Sigmoid colon (tissue), 4 donors: ENCODE measurements around the gene C1orf232.

ENCODE experiments used
- EP300 ChIP-seq, 4 donors: sonication (generic); formaldehyde crosslinking; IDR thresholded peaks; one replicate each; pipeline ENCODE4 v1.6.1; 2017; ENCODE audit warnings: antibody characterized with exemption in 4 of 4
- POLR2A ChIP-seq, 2 donors: fragments of 450-650 bp; IDR thresholded peaks; one replicate each; pipeline ENCODE4 v1.6.1; 2016; ENCODE audit warnings: antibody characterized with exemption in 2 of 2, mild to moderate bottlenecking in 2 of 2, moderate library complexity in 2 of 2
- POLR2AphosphoS5 ChIP-seq, 4 donors: sonication (generic); formaldehyde crosslinking; IDR thresholded peaks; one replicate each; pipeline ENCODE4 v1.6.1; 2017; ENCODE audit warnings: antibody characterized with exemption in 4 of 4
- TF ChIP-seq, protein P1 (sequence below), 4 experiments: fragments of 450-650 bp in 3 of 4; fragments of 200-600 bp in 1 of 4; IDR thresholded peaks; one replicate each; pipeline ENCODE4 v1.5.1; 2016 to 2019; ENCODE audit warnings: antibody characterized with exemption in 4 of 4, mild to moderate bottlenecking in 3 of 4, moderate library complexity in 2 of 4

GRCh38 chr1:26200413-26200812 lies 31.6 kb upstream of the C1orf232 start:
- TF ChIP-seq, protein P1, sequence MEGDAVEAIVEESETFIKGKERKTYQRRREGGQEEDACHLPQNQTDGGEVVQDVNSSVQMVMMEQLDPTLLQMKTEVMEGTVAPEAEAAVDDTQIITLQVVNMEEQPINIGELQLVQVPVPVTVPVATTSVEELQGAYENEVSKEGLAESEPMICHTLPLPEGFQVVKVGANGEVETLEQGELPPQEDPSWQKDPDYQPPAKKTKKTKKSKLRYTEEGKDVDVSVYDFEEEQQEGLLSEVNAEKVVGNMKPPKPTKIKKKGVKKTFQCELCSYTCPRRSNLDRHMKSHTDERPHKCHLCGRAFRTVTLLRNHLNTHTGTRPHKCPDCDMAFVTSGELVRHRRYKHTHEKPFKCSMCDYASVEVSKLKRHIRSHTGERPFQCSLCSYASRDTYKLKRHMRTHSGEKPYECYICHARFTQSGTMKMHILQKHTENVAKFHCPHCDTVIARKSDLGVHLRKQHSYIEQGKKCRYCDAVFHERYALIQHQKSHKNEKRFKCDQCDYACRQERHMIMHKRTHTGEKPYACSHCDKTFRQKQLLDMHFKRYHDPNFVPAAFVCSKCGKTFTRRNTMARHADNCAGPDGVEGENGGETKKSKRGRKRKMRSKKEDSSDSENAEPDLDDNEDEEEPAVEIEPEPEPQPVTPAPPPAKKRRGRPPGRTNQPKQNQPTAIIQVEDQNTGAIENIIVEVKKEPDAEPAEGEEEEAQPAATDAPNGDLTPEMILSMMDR (IDR thresholded peaks at IDR 0.05) = no peak
- TF ChIP-seq POLR2A (IDR thresholded peaks at IDR 0.05) (no peak), EP300 (IDR thresholded peaks at IDR 0.05) (no peak), POLR2AphosphoS5 (IDR thresholded peaks at IDR 0.05) (no peak)
